Activated T-cell treated with anti-CD3 and anti-CD28 coated beads, Interleukin-2, amount 50 U/mL, for 72 hours (primary cell): ENCODE measurements around the gene PYY. TPM values are rescaled to one million over a fixed set of nuclear protein-coding genes. Genes with fewer than 3 reads are reported as not detected.

Experiments used
- ATAC-seq, 2 donors: fragments of 150-1000 bp; cut with Tn5 transposase; replicated peaks in 1 of 2; 2 replicates each; pipeline ENCODE4 v1.10.0; 2021; ENCODE audit warnings: moderate library complexity in 2 of 2, mild to moderate bottlenecking in 1 of 2
- DNase-seq, 2 donors: peaks; one replicate each; pipeline ENCODE4 v3.0.0; 2021 to 2022; ENCODE audit warnings: mixed read lengths in 1 of 2
- H3K27ac Mint-ChIP-seq: one replicate; pipeline ENCODE4 v1.8.0; 2022; ENCODE audit warnings: mild to moderate bottlenecking, moderate library complexity, mixed read lengths
- H3K27me3 Mint-ChIP-seq: one replicate; pipeline ENCODE4 v1.8.0; 2022; ENCODE audit warnings: low read depth, mixed read lengths
- H3K36me3 Mint-ChIP-seq, 2 donors: one replicate each; pipeline ENCODE4 v1.8.0; 2022; ENCODE audit warnings: mixed read lengths in 2 of 2, mild to moderate bottlenecking in 1 of 2; ENCODE audit not compliant: insufficient read depth in 2 of 2
- H3K4me1 Mint-ChIP-seq: one replicate; pipeline ENCODE4 v1.8.0; 2022; ENCODE audit warnings: low read depth, mixed read lengths
- H3K4me3 Mint-ChIP-seq, 2 donors: one replicate each; pipeline ENCODE4 v1.8.0; 2022; ENCODE audit warnings: mild to moderate bottlenecking in 2 of 2, mixed read lengths in 2 of 2, moderate library complexity in 2 of 2
- H3K9me3 Mint-ChIP-seq, 2 donors: one replicate each; pipeline ENCODE4 v1.8.0; 2022; ENCODE audit warnings: mixed read lengths in 2 of 2
- total RNA-seq, 2 donors: library from RNA; stranded (reverse); gene quantifications; one replicate each; pipeline ENCODE4 v1.2.3, GENCODE V29; 2022

The PYY gene
- total RNA-seq, 2 donors from 2014 or later, result not detected

DNA sequence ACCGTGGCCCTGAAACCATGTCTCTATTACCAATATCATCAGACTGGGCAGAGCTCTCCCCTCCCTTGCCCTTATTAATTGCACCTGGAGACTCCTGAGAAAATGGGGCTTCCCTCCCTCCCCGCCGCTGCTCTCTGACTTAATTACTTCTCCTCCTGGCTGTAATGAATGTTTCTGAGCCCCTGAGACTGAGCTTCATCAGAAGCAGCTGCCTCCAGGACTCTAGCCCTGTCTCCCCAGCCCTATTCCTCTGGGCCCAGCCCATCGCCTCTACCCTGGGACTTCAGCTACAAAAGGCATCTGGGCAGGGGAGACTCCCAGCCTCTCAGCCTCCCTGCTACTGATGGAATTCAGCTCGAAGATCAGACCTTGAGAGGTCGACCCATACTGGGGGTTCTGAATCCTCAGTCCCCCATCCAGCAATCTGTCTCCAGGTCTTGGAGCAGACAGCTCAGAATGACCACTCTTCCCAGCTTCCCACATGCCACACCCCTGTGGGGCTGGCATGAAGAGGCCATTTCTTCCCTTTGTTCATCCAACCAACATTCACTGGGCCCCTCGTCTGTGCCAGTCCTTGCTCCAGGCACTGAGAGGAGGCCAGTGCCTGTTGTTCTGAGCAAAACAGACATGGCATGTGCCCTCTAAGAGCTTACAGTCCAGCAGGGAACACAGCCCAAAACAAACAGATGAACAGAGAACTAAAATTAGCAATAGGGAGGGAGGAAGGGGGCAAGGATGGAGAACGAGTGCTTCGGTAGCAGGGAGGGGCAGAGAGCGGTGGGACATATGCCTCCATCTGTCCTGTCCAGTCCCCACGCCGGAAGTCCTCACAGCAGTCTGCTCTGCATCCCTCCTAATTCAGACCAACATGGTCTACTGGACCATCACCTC, 33.6 kb upstream of the PYY start:
- peaks cover 36% of the 10 kb centered on the region for H3K27me3 Mint-ChIP-seq
- no peaks in the 10 kb centered on the region for H3K4me1 Mint-ChIP-seq
- no peaks in the 10 kb centered on the region for H3K36me3 Mint-ChIP-seq
- no peak overlapping the region for H3K4me3 Mint-ChIP-seq
- no peaks in the 10 kb centered on the region for H3K9me3 Mint-ChIP-seq
- no peak for DNase-seq
- H3K27ac Mint-ChIP-seq, result no peak overlapping the region
- ATAC-seq, result no peak

DNA sequence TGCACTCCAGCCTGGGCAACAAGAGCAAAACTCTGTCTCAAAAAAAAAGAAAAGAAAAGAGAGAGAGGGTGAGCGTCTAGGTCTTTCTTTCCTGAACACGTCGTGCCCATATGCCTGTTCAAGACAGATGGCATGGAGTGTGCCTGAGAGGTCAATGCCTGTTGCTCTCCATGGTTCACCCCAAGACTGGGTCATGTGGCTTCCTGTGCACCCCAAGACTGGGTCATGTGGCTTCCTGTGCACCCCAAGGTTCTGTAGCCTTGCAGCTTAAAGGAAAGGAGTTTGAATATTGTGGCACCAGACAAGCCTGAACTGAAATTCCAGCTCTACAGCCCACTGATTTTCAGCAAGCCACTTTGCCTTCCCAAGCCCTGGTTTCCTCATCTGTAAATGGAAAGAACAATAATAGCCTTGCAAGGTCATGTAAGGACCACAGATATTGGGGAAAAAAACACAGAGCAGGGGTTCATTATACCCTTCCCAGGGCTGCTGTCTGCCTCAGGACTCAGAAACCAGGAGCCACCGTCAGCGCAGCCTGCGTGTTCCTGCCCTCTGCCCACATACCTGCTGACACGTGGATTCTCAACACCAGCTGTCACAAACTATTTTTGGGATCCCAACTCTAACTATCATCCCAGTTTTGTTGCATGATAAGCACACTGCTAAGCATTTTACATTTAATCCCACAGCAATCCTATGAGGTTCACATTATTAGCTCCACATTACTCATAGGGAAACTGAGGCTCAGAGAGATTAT, 32.7 kb upstream of the PYY start:
- Mint-ChIP-seq H3K4me1 (no peaks in the 10 kb centered on the region), H3K9me3 (no peaks in the 10 kb centered on the region), H3K36me3 (peaks cover 0 to 1% of the 10 kb centered on the region in 2 donors), H3K4me3 (no peak overlapping the region), H3K27ac (no peak overlapping the region), H3K27me3 (peaks cover 40% of the 10 kb centered on the region)
- ATAC-seq, result no peak
- no peak for DNase-seq

DNA sequence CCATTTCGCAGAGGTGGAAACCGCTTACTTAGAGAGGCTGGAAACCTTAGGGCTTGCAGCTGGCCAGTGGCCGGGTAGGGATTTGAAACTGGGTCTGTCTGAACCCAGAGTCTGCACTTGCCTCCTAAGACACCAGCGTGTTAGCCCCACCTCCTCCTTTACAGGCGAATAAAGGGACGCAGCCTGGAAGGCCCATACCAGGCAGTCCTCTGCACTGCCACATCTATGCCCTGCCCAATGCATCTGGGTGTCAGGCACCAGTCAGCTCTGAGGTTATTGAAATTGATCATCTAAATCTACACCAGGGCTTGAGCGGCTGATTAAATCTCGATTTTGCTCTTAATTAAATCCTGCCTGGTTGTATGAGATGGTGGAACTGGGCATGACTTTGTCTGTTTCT, 30.8 kb upstream of the PYY start:
- no peak for DNase-seq
- Mint-ChIP-seq H3K9me3 (no peaks in the 10 kb centered on the region), H3K27ac (no peak overlapping the region), H3K27me3 (peaks cover 40% of the 10 kb centered on the region), H3K4me3 (peak overlapping the region; percentile 43 to 58), H3K36me3 (peaks cover 0 to 1% of the 10 kb centered on the region in 2 donors), H3K4me1 (no peaks in the 10 kb centered on the region)
- no peak for ATAC-seq

DNA sequence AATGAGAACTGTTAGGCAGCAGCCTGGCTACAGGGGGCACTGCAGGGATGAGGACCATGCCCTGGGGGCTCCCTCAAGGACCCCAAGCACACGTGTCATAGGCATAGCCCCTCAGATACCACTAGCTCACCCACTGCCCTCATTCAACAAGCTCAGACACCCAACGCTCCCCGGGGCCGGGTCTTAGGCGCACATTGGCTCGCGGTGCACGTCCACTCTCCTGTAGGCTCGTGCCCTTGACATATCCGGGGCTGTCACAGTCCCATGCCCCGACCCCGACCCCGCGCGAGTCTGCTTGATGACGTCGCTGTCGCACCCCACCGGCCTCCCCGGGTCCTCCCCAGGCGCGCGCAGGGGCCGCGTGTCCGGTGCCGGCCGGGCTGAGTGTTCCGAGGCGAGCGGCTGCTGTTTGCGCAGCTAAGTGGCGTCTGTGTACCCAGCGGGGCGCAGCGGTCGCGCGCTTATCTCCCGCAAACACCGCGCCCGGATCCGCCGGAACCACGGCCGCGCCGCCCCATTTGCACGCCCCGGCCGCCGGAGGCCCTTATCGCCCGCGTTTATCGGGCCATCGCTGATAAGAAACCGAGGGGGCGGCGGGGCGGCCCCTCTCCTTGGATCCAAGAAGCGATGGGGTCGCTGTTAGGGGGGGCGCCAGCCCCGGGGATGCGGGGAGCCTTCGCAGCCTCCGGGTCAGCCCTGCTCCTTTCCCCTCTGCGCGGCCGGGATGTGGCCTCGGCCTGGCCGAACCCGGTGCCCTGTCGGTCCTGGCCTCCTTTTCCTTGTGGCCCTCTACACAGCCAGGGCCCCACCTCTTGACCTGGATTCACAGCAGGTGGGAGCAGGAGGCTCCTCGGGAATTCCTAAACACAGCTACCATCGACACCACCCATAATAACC, 30.0 kb upstream of the PYY start:
- peaks cover 40% of the 10 kb centered on the region for H3K27me3 Mint-ChIP-seq
- DNase-seq (peak; percentile 13 to 21), ATAC-seq (peak; percentile 50 to 60)
- H3K4me3 Mint-ChIP-seq, result peak overlapping the region; percentile 58 to 59
- H3K4me1 Mint-ChIP-seq, result no peaks in the 10 kb centered on the region
- H3K9me3 Mint-ChIP-seq, result no peaks in the 10 kb centered on the region
- peaks cover 0 to 1% of the 10 kb centered on the region in 2 donors for H3K36me3 Mint-ChIP-seq
- H3K27ac Mint-ChIP-seq, result no peak overlapping the region

DNA sequence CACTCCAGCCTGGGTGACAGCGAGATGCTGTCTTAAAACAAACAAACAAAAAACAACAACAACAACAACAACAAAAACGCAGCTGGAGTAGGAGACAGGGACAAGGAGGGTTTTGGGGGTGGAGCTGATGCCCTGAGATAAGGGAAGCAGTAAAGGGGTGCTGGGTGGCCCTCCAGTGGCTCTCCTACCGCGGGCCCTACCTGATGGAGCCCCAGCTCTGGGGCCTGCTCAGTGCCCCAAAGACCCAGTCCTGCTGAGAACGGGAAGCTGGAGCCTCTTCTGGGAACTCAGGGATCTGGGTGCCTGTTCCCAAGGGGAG, 29.4 kb upstream of the PYY start:
- no peak overlapping the region for H3K27ac Mint-ChIP-seq
- no peak for DNase-seq
- no peaks in the 10 kb centered on the region for H3K4me1 Mint-ChIP-seq
- peaks cover 0 to 1% of the 10 kb centered on the region in 2 donors for H3K36me3 Mint-ChIP-seq
- H3K4me3 Mint-ChIP-seq, result peak overlapping the region in 1 of 2 donors; percentile 60
- ATAC-seq, result no peak
- H3K27me3 Mint-ChIP-seq, result peaks cover 40% of the 10 kb centered on the region
- H3K9me3 Mint-ChIP-seq, result no peaks in the 10 kb centered on the region

DNA sequence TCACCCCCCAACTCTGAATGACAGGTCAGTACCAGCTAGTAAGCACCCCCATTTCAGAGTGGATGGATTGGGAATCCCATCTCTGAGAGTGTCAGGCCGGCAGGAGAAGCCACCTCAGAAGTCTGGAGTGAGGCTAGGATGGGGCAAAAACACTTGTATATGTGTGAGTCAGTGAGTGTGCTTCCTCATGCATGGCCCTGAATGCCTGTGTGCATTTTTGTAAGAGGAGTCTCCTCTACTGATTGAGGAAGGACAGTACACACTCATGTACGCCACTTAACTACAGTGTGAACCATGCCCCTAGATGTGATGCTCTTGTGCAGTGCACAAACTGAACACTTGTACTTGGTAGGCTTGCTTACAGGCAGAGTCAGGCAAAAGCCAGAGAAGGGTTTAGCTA, 28.4 kb upstream of the PYY start:
- peaks cover 0 to 1% of the 10 kb centered on the region in 2 donors for H3K36me3 Mint-ChIP-seq
- no peak overlapping the region for H3K4me3 Mint-ChIP-seq
- no peak overlapping the region for H3K27ac Mint-ChIP-seq
- peaks cover 31% of the 10 kb centered on the region for H3K27me3 Mint-ChIP-seq
- no peaks in the 10 kb centered on the region for H3K4me1 Mint-ChIP-seq
- no peak for DNase-seq
- ATAC-seq, result no peak
- H3K9me3 Mint-ChIP-seq, result no peaks in the 10 kb centered on the region

DNA sequence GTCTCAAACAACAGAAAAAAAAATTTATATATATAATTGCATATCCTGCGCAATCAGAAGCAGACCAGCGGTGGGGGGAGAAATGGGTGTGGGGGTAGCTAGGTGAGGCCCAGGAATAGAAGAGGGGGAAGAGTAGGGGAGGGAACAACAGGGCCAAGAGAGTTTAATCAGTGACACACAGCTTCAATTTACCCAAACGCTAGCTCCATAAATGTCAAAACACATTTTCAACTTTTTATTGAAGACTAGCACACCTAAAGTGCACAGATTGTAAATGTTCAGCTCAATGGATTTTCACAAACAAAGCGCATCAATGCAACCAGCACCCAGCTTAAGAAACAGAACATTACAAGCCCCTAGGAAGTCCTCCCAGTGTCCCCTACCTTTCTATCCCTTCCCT, 25.9 kb upstream of the PYY start:
- peaks cover 0 to 1% of the 10 kb centered on the region in 2 donors for H3K36me3 Mint-ChIP-seq
- H3K4me1 Mint-ChIP-seq, result no peaks in the 10 kb centered on the region
- H3K27ac Mint-ChIP-seq, result no peak overlapping the region
- no peaks in the 10 kb centered on the region for H3K9me3 Mint-ChIP-seq
- ATAC-seq (no peak), DNase-seq (no peak)
- H3K27me3 Mint-ChIP-seq, result peaks cover 18% of the 10 kb centered on the region
- no peak overlapping the region for H3K4me3 Mint-ChIP-seq

DNA sequence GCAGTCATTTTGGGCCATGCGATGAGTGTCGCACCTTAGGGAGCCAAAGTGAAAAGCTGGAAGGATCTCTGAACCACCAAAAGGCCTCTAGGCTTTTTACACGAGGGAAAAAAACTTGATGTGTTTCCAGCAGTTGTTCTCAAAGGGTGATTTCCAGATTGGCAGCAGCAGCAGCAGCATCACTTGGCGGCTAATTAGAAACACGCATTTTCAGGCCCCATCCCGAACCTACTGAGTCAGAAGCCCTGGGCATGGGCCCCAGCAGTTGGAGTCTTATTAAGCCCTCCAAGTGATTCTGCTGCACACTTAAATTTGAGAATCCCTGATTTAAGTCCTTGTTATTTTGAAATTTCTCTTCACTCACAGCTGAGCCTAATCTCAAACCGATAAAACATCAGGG, 25.3 kb upstream of the PYY start:
- no peak overlapping the region for H3K4me3 Mint-ChIP-seq
- ATAC-seq (no peak), DNase-seq (no peak)
- H3K9me3 Mint-ChIP-seq, result no peaks in the 10 kb centered on the region
- no peak overlapping the region for H3K27ac Mint-ChIP-seq
- peaks cover 24% of the 10 kb centered on the region for H3K27me3 Mint-ChIP-seq
- H3K4me1 Mint-ChIP-seq, result no peaks in the 10 kb centered on the region
- peaks cover 0 to 1% of the 10 kb centered on the region in 2 donors for H3K36me3 Mint-ChIP-seq

DNA sequence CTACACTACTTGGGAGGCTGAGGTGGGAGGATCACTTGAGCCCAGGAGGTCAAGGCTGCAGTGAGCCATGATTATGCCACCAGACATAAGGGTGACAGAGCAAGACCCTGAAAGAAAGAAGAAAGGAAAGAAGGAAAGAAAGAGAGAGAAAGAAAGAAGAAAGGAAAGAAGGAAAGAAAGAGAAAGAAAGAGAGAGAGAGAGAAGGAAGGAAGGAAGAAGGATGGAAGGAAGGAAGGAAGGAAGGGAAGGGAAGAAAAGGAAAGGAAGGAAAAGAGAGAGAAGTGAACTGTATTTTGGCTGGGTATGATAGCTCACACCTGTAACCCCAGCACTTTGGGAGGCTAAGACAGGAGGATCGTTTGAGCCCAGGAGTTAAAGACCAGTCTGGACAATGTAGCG, 24.3 kb upstream of the PYY start:
- no peak for DNase-seq
- H3K4me1 Mint-ChIP-seq, result no peaks in the 10 kb centered on the region
- no peak for ATAC-seq
- H3K36me3 Mint-ChIP-seq, result peaks cover 0 to 1% of the 10 kb centered on the region in 2 donors
- peaks cover 25% of the 10 kb centered on the region for H3K27me3 Mint-ChIP-seq
- no peak overlapping the region for H3K4me3 Mint-ChIP-seq
- no peak overlapping the region for H3K27ac Mint-ChIP-seq
- no peaks in the 10 kb centered on the region for H3K9me3 Mint-ChIP-seq

DNA sequence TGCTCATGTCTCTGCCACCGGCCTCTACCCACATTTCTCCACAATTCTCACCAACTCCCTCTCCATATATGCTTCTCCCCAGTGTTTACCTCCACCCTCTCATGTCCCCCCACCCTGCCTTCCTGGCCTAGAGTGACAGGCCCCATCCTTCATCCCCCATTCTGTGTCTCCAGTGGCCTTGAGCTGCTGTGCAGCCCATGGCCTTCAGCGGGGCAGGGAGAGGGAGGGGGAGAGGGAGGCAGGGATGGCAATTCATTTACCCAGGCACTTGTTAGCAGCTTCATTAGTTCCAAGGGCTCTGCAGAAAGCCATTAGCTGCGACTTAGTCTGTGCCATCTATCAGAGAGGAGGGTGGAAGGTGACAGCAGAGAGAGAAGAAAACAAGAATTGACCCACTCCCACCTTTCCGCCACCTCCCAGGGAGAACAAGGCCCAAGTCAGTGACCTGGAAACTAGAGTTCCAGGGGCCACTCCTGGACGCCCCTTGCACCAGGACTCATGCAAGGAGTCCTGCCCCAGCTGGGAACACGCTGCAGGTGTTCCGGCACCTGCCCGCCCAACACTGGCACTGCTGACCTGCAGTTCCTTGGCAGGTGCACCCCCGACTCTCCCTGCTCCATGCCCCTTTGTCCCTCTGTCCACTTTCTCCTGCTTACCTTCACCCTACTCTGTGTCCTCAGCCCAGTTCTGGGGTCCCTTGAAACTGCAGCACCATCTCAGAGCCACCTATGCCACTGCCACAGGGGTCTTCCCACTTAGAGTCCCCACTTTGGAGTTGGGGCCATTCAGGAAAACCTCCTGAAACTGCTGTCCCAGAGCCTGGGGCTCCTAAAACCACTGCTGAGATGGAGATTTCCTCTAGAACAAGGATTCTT, 23.5 kb upstream of the PYY start:
- H3K4me1 Mint-ChIP-seq, result no peaks in the 10 kb centered on the region
- no peak for DNase-seq
- no peak overlapping the region for H3K4me3 Mint-ChIP-seq
- H3K27me3 Mint-ChIP-seq, result peaks cover 16% of the 10 kb centered on the region
- H3K27ac Mint-ChIP-seq, result no peak overlapping the region
- no peaks in the 10 kb centered on the region for H3K9me3 Mint-ChIP-seq
- ATAC-seq, result no peak
- no peaks in the 10 kb centered on the region for H3K36me3 Mint-ChIP-seq

DNA sequence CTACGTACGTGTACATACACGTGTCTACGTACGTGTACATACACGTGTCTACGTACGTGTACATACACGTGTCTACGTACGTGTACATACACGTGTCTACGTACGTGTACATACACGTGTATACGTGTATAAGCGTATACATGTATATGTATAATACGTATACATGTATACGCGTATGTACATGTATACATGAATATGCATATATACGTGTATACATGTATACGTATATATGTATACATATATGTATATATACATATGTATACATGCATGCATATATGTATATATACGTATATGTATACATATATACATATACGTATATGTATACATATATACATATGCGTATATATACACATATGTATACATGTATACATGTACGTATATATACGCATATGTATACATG, 22.2 kb upstream of the PYY start:
- Mint-ChIP-seq H3K27me3 (peaks cover 13% of the 10 kb centered on the region), H3K4me3 (no peak overlapping the region), H3K4me1 (no peaks in the 10 kb centered on the region), H3K36me3 (no peaks in the 10 kb centered on the region), H3K9me3 (peaks cover 0 to 2% of the 10 kb centered on the region in 2 donors), H3K27ac (no peak overlapping the region)
- no peak for ATAC-seq
- no peak for DNase-seq
